Activated T-cell treated with anti-CD3 and anti-CD28 coated beads, Interleukin-2, amount 50 U/mL, for 1 hour (primary cell): ENCODE results near the gene TBC1D16.
"Not testable (repeated sequence)": the region's sequence is repeated elsewhere in the genome, so short reads cannot be mapped to it uniquely, and the experiment has no call there.

Source experiments
- DNase-seq: peaks from one replicate; pipeline ENCODE4 v3.0.0-alpha.2; 2020

Gene TBC1D16

DNA sequence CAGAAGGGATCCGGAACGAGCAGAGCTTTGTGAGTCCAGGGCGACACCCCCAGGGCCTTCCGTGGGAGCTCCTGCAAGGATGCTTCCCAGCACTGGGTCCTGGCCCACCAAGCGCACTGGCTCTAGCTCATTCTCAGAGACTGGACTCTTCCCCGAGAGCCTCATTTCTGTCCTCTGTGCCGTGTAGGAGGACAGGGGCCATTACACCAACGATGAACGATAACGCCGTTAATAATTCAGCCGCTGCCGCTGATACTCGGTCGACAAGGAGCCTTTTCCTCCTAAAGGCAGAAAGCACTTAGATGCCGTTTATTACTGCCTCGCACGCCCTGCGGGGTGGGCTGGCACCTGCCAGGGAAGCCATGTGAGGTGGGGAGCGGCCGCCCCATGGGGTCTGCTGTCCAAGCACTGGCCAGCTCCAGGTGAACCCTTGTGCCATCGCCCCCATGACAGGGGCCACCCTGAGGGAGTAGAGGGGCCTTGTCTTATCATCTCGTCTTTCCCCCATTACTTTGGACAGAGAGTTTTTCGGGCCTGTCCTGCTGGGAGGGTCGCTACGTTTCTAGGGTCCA lies 33.5 kb downstream of the TBC1D16 start:
- DNase-seq: no peak

DNA sequence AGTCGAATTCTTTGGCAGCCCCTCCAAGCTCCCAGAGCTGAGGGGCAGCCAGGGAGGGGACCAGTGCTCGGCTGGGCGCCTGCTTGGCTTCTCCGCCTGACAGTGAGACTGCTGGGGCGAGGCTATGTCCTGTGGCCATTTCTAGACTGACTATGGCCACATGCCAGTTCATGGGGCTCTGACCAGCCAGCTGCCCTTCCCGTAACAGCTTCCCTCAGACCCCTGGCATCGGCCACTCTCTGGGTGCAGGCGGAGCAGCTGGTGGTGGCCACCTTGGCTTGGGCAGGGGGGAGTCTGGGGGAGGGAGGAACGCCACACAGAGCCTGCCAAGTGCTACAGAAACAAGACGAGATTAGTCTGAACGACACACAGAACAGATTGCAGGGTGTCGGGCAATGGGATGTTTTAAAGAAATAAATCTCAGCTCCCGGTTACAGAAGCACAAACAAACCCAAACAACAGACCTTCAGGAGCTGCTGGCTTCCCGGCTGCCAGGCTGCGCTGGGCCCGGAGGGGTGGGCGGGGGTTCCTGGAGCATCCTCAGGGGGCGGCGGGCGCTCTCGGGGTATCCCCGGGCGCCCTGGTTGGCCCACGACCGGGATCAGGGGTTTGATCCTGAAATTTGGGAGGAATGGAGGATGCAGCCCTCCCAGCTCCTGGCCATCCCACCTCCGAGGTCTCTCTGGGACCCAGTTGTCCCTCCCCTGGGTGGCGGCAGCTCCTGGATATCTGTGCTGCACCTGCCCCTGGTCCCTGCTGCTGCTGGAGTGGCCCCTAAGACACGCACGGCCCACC lies 34.5 kb downstream of the TBC1D16 start:
- no peak for DNase-seq

- no peak for DNase-seq
These were observed 35.5 kb downstream of the TBC1D16 start for GRCh38 chr17:80000136-80000535.

DNA sequence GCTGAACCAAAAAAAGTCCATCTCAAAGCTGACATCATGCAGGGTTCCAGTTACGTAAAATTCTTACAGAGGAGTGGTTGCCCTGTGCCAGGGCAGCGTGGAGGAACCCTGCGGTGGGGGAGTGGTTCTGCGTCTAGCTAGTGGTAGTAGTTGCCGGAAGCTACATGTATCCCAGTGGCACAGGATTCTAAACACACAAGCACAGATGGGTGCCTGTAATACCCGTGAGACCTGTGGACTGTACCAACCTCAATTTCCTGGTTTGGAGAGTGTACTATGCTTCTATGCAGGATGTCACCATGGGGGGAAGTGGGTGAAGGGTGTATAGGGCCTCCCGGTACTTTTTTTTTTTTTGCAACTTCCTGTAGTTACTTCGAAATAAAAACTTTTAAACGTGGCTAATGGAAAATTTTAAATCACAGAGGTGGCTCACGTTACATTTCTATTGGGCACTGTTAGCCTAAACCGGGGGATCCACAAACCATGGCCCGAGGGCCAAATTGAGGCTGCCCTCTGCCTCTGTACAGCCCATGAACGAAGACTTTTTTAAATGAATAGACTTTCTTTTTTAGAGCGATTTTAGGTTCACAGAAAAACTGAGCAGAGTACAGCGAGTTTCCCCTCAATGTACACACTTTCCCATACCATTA lies 38.5 kb downstream of the TBC1D16 start:
- peak; percentile 69 for DNase-seq

DNA sequence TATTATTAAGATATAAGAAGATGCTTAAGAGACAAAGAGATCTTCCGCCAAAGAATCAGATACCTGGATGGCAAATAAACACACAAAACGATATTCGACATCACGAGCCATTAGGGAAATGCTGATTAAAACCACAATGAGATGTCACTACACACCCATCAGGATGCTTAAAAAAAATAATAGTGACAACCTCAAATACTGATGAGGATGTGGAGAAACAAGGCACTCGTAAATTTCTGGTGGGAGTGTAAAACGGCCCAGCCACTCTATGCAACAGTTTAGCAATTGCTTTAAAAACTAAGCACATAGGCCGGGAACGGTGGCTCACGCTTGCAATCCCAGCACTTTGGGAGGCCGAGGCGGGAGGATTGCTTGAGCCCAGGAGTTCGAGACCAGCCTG lies 39.4 kb downstream of the TBC1D16 start:
- DNase-seq: no peak

DNA sequence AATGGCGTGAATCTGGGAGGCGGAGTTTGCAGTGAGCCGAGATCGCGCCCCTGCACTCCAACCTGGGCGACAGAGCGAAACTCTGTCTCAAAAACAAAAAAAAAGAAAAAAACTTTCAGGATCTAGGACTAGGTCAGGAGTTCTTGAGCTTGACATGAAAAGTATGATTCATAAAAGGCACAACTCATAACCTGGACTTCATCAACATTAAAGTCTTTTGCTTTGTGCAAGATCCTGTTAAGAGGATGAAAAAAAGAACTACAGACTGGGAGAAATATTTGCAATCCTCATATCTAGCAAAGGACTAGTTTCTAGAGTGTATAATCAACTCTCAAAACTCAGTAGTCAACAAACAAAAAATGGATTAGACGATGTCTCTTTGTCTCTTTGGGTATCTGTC lies 40.0 kb downstream of the TBC1D16 start:
- DNase-seq: no peak

DNA sequence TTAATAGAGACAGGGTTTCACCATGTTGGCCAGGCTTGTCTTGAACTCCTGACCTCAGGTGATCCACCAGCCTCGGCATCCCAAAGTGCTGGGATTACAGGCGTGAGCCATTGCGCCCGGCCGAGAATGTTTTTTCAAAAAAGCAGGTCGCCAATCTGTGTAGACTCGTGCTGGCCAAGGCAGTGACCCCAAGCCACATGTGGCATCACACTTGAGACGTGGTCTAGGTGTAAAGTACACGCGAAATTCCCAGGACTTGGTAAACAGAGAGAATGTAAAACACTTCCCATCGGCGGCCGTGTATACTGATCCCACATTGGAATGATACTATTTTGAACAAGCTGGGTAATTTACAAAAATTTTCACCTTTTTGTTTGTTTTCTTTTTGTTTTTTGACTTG lies 41.1 kb downstream of the TBC1D16 start:
- no peak for DNase-seq

DNA sequence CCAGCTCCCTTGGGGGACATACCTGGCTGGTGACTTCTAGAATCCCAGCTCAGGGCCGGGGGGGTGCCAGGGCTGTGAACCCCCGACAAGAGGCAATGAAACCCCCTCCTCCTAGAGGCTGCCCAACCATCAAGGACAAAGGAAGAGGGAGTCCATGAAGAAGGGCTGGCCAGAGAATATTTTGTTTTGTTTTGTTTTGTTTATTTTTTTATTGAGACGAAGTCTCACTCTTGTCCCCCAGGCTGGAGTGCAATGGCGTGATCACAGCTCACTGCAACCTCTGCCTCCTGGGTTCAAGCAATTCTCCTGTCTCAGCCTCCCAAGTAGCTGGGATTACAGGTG lies 41.5 kb downstream of the TBC1D16 start:
- DNase-seq: not testable (repeated sequence)

DNA sequence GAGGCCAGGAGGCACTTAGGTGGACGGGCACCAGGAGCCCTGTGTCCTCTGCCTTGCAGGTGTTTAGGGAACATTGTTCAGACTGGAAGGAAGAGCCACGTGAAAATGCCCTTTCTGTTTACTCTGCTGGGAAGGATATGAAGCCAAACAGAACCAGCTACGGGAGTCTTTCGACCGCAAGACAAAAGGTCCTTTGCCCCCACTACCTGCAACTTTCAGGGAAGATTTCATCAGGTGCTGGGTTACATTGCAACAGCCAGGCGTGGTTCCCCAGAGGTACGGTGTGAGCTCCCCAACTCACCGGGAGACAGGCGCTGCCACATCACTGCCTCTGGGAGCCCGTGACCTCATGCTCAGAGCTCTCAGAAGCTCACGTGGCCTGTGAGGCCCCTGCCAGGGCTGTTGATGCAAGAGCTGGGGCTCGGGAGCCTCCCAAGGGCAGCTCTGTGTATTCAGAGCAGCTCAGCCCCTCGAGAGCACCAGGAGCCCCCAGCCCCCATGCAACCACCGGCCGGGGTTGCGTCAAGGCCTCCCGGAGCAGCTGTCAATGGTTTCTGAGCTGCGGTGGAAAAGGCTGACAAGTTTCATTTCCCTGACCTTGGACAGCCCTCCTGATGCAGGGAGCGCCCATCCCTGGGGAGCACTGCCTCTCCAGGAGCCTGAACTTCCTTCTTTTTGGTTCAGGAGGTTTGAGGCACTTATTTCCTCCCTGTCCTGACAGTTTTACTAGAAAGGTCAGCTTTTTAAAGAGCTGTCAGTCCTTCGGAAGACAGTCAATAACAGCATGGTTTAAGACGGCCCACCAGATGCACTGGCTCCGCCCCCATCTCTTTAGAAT lies 42.1 kb downstream of the TBC1D16 start:
- DNase-seq: peak; percentile 43

GRCh38 chr17:79992649-79993389 lies 42.9 kb downstream of the TBC1D16 start:
- DNase-seq: no peak

DNA sequence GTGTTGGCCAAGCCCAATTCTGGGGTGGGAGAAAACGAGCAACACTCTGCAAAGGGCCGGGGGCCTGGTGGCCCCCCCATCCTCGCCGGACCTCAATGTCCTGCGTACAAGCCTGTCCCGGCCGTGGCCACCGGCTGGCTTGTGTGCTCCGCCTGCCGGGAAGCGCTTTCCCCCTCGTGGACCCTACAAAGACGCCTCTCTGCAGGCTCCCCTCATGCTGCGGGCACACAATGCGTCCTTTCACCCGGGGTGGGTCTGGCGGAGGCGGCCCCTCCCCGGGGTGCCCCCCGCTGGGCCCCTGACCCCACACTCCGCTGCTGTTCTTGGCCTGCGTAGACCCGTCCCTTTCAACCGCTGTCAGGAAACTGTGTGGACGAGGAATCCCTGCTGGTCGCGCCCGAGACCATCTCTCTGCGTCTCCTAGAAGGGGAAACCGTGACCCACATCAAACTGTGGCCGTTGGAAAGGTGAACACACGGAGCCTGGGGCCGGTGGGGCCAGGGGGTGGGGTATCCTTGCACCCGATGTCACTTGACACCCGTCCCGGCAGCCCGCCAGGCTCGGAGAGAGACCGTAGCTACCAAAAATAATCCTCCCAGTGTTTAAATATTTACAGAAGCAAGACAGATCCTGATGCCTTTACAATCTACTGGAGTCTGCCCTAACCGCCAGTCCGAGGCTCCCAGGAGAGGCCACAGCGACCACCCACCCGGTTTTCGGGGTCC lies 43.6 kb downstream of the TBC1D16 start:
- DNase-seq: no peak

DNA sequence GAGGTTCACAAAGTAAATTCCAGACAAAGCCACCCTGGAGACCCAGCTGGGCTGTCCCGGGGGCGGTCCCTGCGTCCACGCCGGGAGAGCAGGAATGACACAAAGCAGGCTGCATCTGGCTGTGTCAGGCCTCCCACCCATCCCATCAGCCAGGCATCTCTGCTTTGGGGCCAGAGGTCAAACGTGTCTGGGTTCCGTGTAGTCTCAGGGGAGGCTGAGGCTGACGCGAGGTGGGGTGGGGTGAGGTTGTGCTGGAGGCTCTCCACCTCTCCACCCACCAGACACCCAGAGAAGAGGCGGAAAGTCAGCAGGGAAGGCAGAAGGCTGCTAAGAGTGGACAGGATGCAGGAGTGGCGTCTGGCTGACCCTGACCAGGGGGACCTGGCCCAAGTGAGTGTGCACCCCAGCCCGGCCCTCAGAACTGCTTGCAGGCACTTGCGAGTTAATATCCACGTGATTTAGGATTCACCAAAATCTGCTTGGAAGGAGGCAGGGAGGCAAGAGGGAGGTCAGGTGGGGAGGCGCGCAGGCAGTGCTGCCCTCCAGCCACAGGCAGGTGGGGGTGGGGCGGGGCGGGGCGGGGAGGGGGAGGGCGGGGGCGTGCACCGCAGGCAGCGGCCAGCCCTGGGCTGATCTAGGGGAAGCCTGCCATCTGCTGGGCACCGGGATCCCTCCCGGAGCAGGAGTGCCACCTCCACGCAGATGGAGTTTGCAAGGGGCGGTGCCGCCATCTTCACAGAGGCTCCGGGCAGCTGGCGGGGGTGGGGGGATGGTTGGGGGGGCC lies 44.3 kb downstream of the TBC1D16 start:
- peak; percentile 85 for DNase-seq

GRCh38 chr17:79990704-79991103 lies 45.0 kb downstream of the TBC1D16 start:
- DNase-seq: no peak

DNA sequence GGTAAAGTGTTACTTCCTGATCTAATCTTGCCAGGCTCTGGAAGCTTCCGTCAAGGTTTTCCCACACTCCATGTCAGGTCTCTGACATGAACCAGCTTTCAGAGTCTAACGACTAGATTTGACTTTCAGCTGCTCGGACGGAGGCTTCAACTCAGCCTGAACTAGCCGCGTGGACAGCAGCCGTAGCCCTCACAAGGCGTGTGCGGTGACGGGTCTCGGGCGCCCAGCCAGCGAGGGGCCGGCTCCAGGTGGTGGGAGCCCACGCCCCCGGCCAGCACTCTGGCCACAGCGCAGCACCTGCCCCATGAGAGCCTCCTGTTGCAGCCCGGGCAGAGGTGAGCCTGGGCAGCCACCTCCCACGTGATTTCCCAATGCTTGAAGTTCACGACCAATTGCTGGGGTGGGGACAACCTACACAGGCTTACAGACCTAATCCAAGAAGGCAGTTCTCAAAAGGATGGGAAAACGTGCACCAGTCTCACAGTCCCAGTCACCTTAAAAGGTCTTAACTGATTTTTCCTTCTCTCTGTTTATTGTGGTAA lies 45.5 kb downstream of the TBC1D16 start:
- no peak for DNase-seq

GRCh38 chr17:79989106-79989835 lies 46.4 kb downstream of the TBC1D16 start:
- no peak for DNase-seq

DNA sequence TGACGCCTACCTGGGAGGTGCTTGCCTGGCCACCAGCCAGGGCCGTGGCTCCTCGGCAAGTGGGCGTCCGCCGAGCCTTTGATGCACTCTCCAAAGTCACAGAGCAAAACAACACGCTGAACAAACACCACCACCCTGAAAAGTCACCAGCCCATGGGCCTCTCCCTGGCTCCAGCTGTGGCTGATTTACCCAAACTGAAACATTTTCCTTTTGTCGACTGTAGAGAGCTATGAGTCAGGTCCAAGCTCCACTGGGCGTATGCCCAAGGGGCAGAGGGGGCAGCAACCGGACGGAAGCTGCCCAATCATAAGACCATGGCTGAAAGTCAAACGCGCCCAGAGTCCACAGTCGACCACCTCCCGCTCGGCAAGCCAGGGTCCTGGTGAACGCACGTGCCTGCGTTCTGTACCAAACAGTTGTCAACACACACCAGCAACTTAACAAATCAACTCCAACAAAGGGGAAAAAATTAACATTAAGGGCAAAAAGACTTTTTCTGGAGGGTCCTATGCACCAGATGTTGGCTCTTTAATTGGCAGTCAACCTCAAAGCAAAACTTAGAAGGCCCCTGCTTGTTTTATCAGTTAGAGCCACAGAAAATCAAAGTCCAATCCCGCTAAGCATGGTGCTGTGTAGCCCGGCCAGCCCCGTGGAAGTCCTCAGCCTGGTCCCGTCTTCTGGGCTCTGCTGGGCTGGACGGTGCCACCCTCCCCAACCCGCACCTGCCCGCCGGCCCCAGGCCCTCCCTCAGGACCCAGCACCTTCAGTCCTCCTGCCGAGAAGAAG lies 47.3 kb downstream of the TBC1D16 start:
- no peak for DNase-seq

- no peak for DNase-seq
These were observed 47.8 kb downstream of the TBC1D16 start for GRCh38 chr17:79987935-79988184.

DNA sequence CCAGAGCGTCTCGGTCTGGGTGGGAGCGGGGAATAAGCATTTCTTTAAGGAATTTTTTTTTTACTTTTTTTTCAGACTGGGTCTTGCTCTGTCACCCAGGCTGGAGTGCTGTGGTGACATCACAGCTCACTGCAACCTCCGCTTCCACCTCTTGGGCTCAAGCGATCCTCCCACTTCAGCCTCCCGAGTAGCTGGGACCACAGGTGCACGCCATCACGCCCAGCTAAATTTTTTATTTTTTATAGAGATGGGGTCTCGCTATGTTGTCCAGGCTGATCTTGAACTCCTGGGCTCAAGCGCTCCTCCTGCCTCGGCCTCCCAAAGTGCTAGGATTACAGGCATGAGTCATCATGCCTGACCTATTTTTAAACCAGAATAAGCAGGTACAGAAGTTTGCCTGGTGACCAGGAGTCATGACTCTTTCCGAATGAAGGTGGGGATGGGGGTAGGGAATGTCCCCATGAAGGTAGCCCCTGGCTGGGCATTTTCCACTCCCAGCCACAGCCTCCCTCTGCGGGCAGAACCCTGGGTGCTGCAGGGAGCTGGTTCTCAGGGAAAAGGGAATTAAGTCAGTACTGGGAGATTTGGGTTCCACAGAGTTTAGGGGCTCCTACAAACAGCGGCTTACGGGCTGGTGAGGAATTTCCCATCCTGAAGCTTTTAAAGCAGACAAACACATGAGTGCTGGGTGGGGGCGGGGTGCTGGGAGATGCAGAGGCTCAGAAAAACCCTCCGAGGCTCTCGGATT lies 48.3 kb downstream of the TBC1D16 start:
- DNase-seq: no peak
